HG03520 (cell line): ENCODE data around the gene FARP1.
"Not testable (repeated sequence)": the region's sequence is repeated elsewhere in the genome, so short reads cannot be mapped to it uniquely, and the experiment has no call there.

Source experiments
- ATAC-seq: cut with Tn5 transposase; IDR thresholded peaks from one replicate; pipeline ENCODE4 v1.9.1; 2021; ENCODE audit warnings: mild to moderate bottlenecking, moderate library complexity; ENCODE audit not compliant: unreplicated experiment

Gene FARP1

DNA sequence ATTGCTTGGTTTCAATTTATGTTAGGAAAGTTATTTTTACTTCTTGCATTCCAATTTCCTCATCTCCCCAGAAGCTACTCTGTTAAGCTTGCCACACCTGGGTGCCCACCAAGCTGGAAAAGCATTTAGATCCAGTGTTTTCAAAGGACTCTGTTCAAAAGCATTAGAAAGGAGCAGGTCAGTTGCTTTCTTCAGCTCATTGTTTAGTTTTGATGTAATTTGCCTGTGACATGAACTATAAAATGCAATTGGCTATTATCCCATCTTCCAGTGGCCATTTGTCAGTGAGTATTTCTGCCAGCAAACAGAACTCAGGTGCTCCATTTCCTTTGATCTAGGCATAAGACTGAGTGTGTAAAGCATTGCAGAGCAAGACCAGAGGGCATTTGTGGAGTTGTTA lies 80.8 kb downstream of the FARP1 start:
- no peak for ATAC-seq

DNA sequence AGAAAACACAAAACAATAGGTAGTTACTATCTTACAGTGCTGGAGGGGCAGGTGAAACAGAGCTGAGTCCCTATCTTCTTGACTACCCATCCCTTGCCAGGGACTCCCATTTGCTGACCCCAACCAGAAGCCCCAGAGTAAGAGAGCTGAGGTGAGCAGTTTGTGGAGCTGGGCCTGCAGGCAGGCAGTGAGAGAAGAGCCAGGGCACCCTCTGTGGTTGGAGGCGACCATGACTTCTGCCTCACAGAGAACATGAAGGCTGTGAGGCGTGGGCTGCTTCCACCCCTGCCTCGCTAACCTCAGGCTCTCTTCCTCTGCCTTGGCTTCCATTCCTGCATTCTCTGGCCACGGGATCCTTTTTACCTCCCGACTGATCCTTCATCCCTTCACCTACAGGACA lies 81.7 kb downstream of the FARP1 start:
- no peak for ATAC-seq

DNA sequence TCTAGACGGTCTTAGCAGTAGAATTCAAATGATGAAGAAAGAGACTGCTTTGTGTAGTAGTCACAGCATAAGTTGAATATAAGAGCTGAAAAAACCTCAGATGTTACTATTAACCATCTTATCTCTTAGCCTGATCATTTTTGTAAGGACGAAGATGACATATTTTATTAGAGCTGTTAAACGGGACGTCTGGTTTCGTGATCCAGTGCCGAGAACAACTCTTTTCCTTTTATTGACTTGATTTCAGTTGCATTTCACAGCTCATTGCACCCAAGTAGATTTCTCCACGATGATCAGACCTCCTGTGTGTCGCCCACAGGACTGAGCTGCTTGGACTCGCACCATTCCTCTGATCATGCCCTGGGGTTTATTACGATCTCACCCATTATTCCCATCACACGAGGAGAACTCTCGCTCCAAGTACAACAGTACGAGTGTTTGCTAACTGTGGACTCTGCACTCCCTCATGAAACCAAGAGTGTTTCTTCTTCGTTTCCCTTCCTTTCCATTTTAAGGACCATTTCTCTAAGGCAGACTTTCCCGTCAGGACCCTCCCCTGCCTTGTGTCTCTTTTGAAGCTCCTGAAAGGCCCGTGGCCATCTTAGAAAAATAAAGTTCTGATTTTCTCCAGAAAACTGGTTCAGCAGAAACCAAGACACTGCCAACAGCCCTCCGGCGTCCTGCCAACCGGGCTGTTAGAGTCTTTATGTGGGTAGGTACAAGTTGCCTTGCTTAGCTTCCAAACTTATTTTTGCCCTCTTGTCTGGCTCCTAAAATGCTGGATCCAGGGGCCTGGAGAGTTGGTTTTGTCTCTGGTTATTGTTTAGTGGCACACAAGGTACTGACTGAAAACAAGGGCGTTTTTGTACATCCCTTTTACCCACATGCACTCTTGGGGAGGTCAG lies 82.4 kb downstream of the FARP1 start:
- ATAC-seq, result no peak

GRCh38 chr13:98226496-98226895 lies 83.6 kb downstream of the FARP1 start:
- no peak for ATAC-seq

- ATAC-seq, result no peak
These were observed 85.9 kb downstream of the FARP1 start for GRCh38 chr13:98228661-98229341.

- ATAC-seq, result not testable (repeated sequence)
These were observed 87.9 kb downstream of the FARP1 start for GRCh38 chr13:98230762-98231161.

GRCh38 chr13:98232456-98232855 lies 89.6 kb downstream of the FARP1 start:
- no peak for ATAC-seq

DNA sequence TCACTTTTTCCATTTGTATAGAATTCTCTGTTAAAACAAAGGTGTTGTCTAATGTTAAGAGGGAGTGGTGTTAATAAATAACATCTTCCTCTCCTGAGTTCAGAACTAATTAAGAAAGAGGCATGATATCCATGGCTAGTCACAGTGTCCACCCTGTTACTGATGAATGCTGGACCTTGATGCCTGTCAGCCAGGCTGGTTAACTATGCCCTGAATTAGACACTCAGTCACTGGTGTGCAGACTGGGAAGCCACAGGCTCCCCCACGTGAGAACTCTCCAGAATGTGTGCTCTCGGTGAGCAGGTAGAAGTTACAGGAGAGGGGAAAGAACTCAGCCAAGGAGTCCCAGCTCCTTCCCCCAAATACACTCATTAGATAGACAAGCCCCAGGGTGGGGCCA lies 90.2 kb downstream of the FARP1 start:
- no peak for ATAC-seq

DNA sequence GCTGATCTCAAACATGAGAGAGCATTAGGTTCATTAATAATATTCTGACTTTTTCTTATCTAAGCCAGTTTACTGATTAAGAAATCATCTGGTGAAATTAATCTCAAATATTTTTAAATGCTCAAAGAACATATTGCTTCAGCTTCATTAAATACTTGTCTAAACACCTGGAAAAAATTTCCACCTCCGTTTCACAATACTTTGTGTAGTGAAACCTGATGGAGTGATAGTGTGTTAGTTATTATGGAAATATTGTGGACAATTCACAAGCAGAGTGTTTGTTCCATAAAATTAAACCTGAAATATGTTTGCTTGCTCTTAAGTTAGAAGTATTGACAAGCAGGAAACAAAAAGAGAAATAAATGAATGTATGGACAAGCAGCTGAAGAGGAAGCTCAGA lies 91.5 kb downstream of the FARP1 start:
- no peak for ATAC-seq

DNA sequence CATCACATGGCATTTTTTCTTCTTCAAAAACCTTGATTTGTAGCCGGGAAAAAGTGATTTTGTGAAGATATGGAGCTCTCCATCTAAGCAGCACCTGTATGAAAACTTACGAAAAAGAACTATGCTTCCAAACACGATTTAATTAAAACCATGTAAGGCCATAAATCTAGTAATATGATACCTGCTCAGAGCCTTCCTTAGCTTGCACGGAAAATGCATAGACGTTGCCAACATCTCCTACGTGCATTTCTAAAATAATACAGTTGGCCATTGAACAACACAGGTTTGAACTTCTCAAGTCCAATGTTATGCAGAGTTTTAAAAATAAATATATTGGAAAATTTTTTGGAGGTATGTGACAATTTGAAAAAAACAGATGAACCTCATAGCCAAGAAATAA lies 93.3 kb downstream of the FARP1 start:
- ATAC-seq, result no peak

GRCh38 chr13:98237331-98237730 lies 94.4 kb downstream of the FARP1 start:
- no peak for ATAC-seq

GRCh38 chr13:98239162-98240076 lies 96.5 kb downstream of the FARP1 start:
- no peak for ATAC-seq

DNA sequence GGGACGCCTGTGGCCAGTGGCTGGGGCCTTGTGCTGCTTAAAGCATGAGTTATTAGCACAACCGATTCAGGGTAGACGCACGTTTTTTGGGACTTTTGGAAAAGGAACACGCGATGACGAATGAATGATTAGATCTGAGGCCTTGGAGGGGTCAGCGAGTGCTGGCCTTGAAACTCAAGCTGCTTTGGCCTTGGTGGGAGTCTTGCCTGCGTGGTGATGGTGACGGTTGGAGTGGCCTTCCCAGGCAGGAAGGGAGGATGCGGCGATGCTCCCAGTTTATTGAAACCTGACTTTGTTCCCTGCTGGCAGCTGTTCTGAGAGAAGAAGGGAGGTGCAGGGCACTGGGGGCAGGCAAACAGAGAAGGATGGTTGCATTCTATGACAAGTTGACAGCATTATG lies 97.2 kb downstream of the FARP1 start:
- no peak for ATAC-seq

DNA sequence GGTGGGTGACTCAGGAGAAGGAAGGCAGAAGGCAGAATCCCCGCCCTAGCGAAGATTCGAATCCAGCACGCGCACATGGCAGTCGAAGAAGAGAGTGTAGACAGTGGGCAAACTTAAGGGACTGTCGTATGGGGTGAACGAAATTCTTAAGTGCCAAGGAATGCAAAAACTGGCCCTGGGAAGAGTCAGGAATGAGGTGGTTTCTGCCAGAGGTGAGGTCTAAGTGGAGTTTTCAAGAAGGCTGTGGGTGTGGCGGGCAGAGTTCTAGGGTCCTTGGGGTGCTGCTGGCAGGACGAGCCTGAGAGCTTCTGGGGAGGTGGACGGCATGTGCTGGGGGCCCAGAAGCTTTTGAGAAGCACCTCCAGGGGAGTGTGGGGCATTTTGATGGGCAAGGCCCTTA lies 98.1 kb downstream of the FARP1 start:
- no peak for ATAC-seq

- no peak for ATAC-seq
These were observed 99.1 kb downstream of the FARP1 start for GRCh38 chr13:98241976-98242375.

- ATAC-seq, result no peak
These were observed 99.5 kb downstream of the FARP1 start for GRCh38 chr13:98242403-98242802.

- no peak for ATAC-seq
These were observed 101.0 kb downstream of the FARP1 start for GRCh38 chr13:98243929-98244272.

- ATAC-seq, result no peak
These were observed 103.8 kb downstream of the FARP1 start for GRCh38 chr13:98246538-98247172.

DNA sequence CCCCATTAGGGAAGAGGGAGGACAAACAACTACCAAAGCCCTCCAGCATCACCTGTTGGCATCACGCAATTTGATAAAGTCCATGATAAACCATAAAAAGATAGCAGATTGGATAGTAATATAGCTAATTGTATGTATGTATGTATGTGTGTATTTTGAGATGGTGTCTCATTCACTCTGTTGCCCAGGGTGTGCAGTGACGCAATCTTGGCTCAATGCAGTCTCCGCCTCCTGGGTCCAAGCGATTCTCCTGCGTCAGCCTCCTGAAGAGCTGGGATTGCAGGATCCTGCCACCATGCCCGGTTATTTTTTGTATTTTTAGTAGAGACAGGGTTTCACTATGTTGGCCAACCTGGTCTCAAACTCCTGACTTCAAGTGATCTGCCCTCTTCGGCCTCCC lies 108.8 kb downstream of the FARP1 start:
- no peak for ATAC-seq

GRCh38 chr13:98252931-98253470 lies 110.1 kb downstream of the FARP1 start:
- no peak for ATAC-seq

DNA sequence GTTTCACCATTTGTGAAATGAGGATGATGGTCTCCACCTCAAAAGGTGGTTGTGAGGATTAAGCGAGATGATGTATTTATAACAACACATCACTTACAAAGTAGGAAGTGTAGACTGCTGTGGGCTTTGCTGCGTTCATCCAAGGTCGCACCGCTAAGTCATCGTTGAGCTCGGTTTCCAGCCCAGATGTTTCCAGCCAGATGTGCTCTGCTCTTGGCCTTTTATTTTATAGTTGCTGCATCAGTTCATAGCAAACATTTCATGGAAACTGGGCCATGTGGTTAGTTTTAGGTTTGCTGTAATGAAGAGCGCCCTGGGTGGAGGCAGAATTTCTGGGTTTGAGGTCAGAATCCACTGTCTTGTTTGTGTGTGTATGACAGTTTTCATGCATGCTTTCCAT lies 110.6 kb downstream of the FARP1 start:
- no peak for ATAC-seq
